HS-27A (cell line): ENCODE measurements around the gene THAP7.
"Not testable (repeated sequence)": the region's sequence is repeated elsewhere in the genome, so short reads cannot be mapped to it uniquely, and the experiment has no call there.

Experiments
- DNase-seq: peaks from one replicate; pipeline ENCODE4 v3.0.0-alpha.2; 2012; ENCODE audit warnings: low read depth, missing footprints

The THAP7 gene

DNA sequence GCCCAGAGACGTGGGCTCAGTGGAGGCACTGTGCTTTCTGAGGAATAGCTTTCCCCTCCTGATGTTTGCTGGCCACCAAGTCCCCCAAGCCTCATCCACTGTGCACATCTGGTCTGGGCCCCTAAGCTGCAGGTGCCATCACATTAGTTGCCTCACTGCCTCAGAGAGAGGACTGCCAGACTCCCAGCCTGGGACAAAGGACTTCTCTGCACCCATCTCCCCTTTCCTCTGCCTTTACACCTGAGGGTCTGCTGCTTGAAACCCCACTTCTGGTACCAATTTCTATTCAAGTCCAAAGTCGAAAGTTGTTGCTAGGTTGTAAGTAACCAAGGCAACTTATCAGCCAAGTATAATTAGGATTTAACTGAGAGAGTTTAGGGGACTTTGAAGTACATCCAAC is 23.5 kb downstream of the THAP7 start:
- DNase-seq: no peak

DNA sequence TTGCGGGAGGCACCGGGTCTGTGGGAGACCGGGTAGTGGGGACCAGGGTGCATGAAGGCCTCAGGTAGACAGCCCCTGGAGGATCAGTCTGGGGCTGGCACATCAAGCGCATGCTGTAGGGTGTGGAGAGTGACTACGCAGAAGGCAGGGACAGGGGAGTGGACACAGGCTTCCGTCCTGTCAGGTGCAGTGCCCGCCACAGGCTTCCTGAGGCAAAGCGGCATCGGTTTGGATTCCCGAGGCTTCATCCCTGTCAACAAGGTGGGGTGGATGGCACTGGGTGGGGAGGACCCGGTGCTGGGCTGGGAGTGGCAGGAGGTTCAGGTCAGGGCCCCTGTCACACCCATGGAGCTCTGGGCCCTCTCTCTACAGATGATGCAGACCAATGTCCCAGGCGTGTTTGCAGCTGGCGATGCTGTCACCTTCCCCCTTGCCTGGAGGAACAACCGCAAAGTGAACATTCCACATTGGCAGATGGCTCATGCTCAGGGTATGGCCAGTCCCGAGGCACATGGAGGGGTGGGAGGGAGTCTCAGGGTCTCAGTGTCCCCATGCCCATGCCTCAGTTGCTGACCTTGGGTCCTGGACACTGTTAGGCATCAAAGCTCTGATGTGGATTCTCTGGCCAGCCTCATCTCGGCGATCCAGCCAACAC is 24.3 kb downstream of the THAP7 start:
- DNase-seq: no peak

DNA sequence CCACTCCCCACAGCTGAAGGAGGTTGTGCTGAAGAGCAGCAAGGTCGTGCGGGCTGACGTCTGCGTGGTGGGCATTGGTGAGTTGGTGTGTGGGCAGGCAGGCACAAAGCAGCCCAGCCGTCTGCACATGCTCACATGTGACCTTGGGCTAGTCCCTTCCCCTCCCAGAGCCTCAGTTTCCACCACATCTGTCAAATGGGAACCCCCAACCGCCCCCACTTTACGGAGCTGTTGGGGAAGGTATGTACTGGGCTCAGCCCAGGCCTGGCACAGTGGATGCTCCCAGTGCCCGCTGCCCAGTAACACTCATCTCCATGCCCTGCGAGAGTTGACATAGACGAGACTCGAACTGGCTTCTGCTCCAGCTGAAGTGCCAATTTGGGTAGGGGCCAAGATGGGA is 24.9 kb downstream of the THAP7 start:
- DNase-seq: no peak

DNA sequence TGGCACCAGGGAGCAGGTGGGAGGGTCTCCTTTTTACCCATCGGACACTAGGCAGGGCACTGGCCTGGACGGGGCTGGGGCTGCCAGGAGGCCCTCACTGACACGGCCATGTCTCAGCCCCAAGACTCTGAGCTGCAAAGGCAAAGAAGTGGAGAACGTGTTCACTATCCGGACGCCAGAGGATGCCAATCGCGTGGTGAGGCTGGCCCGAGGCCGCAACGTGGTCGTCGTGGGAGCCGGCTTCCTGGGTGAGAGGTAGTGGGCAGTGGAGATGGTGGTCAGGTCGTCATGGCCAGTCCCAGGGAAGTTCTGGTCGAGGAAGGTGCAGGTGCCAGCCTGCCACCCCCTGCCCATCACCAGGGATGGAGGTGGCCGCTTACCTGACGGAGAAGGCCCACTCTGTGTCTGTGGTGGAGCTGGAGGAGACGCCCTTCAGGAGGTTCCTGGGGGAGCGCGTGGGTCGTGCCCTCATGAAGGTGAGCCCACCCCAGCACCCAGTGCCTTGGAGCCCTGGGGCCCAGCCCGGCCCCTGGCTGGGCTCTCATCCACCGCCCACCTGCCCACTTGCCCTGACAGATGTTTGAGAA is 25.5 kb downstream of the THAP7 start:
- no peak for DNase-seq

DNA sequence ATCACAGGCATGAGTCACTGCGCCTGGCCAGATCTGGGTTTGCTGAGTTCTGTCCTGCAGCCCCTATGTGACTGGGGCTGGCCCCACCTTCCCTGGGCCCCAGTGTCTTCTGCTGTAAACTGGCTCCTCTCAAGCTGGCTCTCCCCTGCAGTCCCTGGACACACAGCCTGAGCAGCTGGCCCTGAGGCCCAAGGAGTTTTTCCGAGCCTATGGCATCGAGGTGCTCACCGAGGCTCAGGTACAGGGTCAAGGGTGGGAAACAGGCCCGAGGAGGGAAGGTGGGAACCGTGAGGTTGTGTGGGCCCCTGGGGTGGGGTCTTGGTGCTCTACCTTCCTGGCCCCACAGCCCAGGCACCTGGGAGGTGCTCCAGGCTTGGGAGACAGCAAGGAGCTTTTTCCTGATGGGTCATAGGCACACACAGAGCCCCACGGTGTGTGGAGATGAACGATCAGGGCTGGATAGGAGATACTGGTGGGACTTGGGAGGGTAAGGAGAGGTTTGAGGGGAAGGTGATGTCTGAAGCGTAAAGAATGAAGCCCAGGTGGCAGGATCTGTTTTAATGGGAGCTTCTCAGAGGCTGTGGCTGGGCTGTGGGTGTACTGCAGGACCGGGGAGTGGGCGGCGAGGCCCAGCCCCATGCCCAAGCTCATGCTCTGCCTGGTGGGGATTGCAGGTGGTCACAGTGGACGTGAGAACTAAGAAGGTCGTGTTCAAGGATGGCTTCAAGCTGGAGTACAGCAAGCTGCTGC is 26.2 kb downstream of the THAP7 start:
- DNase-seq: no peak

DNA sequence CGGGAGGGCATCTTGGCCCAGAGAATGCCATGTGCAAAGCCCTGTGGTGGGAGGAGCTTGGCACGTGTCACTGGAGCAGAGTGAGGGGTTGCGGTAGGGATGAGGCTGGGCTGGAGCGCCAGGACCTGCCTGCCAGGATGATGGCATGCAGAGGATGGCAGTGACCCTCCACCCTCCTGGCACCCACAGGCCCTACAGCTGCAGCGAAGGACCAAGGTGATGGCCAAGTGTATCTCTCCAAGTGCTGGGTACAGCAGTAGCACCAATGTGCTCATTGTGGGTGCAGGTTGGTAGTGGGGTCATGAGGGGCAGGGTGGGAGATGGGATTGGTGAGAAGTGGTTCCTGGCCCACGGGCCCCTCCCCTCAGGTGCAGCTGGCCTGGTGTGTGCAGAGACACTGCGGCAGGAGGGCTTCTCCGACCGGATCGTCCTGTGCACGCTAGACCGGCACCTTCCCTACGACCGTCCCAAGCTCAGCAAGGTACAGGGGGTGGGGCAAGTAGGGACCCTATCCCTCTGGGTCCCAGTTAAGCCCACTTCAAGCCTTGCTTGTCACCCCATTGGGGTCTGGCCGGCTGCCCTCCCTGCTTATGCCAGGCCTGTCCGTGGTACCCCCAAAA is 27.5 kb downstream of the THAP7 start:
- no peak for DNase-seq

DNA sequence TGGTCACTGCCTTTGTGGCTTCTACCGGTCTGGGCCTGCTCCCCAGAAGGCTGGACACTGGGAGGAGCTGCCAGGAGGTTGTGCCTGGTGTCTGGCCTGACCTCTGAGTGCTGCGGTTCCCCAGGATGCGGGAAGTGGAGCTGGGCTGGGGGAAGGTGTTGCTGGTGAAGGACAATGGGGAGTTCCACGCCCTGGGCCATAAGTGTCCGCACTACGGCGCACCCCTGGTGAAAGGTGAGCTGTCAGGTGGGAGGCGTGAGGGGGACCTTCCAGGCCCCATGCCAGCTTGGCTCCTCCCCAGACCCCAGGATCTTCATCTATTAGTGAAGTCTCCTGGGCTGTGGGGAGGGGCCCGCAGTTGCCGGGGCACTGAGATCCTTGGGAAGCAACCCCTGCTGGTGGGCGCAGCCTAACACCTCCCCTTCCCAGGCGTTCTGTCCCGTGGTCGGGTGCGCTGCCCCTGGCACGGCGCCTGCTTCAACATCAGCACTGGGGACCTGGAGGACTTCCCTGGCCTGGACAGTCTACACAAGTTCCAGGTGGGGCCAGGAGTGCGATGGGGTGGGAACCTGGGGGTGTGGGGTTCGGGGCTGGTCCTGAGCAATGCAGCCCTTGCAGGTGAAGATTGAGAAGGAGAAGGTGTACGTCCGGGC is 28.2 kb downstream of the THAP7 start:
- DNase-seq: no peak

DNA sequence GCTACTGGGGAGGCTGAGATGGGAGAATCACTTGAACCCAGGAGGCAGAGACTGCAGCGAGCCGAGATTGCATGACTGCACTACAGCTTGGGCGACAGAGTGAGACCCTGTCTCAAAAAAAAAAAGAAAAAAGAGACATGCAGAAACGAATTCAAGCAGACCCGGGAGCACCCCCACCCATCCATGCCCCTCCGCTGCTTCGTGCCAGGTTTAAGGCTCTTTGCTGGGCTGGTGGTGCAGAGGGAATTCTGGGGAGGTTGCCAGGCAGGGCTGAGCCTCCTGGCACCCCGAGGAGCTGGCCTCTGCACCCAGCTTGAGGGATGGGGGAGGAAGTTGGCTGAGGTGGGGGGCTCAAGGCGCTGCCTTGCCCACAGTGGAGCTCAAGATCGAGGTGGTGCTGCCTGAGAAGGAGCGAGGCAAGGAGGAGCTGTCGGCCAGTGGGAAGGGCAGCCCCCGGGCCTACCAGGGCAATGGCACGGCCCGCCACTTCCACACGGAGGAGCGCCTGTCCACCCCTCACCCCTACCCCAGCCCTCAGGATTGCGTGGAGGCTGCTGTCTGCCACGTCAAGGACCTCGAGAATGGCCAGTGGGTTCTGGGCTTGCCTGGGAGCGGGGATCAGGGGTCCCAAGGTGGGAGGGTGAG is 28.9 kb downstream of the THAP7 start:
- DNase-seq: no peak

DNA sequence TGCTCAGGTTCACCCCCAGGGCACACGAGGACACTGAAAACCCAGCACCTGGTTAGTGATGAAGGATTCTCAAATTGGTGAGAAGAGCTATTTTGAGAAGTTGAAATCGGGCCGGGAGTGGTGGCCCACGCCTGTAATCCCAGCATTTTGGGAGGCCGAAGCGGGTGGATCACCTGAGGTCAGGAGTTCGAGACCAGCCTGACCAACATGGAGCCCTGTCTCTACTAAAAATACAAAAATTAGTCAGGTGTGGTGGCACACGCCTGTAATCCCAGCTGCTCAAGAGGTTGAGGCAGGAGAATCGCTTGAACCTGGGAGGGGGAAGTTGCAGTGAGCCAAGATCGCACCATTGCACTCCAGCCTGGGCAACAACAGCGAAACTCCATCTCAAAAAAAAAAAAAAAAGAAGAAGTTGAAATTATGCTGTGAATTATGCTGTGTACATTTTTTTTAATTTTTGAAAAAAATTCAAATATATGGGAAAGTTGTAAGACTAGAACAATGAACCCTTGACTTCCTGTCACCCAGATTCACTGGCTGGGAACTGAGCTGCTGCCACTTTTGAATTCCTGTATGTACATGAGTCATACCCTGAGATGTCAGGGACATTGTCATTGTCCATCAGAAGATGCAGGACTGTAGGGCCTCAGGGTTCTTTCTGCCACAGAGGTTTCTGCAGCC is 29.8 kb downstream of the THAP7 start:
- not testable (repeated sequence) for DNase-seq

DNA sequence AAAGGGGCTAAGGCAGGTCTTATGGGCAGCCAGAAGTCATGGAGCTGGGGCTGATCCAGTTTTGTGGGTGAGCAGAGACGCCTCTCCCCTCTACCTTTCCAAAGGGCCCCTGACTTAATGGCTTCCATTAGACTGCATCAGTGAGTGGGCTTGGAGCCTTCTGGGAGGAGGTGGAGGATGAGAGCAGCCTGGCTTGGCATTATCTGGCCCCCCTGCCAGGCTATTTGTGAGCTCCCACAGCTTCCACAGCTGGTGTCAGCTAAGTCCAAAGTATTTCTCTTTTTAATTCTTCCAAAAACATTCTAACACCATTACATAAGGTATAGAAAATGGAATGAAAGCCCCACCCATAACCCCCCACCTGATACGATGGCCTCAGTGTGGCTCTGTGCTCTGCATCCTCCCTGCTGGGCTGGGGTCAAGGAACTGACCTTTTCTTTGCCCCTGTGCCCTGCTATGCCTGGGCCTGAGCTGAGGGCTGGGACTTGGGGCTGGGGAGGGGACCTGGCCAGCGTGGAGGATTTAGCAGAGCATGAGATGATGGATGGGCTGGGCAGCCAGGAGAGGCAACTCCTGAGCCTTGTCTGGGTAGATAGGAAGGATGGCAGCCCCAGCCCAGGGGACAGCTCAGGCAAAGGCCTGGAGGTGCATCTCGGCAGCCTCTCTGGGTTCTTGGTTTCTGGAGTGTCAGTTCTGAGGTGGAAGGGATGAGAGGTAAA is 30.8 kb downstream of the THAP7 start:
- no peak for DNase-seq

DNA sequence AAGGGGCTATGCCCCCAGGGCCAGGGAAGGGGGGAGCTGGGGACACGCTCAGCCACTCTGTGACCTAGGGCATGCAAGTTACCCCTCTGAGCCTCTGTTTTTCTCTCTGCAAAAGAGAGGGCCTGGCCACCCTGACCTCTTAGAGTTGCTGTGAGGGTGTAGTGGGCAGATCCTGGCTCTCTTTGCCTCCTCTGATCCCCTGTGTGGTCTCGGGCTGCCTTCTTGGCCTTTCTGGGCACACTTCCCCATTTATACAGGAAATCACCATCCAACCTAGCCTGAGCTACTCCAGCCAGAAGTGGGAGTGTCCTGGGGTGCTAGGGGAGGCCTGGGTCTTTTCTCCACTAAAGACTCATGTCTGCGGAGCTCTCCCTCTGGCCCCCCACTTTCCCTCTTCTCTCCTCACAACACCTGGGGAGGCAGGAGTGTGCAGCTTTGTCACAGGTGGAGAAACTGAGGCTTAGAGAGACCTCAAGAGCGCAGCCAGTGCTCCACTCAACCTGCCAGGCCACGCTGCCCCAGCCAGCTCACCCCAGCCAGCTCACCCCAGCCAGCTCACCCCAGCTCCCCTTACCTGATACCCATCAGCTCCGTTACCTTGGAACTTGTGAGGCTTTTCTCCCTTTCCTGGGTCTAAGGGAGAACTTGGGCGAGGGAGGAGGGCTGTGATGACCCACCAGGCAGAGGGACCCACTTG is 33.5 kb downstream of the THAP7 start:
- DNase-seq: no peak

DNA sequence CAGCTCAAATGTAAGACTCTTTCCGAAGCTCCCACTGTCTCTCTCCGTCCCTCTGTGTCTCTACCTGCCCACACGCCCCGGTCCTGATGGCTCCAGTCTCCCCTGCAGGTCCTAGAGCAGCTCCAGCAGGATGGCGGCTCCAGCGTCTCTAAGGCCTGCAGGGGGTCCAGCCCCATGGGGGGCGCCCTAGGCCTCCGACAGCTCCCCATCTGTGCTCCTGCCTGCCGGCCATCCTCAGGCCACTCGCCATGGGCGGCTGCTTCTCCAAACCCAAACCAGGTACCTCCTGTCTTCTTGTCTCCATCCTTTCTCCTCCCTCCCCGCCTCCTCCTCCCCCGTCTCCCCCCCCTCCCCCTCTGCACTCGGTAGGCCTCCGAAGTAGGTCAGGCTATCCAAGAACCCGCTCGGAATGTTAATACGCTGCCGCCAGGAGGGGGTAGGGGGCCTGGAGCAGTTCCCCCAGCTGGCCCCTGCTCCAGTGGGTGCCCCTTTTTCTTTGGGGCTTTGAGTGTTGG is 34.2 kb downstream of the THAP7 start:
- DNase-seq: no peak

DNA sequence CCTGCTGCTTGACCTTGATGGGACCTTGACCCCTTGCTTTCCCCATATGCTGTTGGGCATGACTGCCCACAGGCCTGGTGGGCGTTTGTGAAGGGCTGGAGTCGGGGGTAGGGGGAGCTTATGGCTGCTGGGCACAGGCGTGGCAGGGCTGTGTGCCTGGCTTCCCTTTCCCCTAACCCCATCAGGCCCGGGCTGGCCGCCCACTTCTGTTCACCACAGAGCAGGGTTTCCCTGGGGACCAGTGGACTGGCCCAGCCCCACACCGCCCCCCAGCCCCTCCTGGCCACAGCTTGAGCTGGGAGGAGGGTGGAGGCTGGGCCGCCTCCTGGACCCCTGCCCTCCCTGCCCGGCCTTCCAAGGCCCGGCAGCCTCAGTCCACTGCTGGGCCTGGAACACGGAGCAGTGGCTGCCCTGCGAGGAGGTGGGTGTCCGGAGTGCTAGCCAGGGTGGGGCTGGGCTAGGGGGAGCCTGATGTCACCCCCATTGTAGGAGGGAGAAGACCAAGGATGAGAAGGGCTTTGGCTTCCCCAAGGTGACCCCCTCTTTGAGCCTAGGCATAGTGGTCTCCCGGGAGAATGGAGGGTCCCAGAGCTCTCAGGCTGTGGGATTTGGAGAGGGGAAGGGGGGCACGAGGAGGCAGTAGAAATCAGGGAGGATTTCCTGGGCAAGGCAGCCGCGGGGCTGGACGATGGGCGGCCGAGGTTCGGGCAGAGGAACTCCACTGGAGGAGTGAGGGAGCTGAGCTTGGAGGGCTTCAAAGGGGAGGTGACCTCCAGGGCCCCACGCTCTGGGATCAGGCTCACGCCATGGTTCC is 34.8 kb downstream of the THAP7 start, which contains the start of gene AIFM3:
AIFM3 (plus strand) TSS at position 373 of the 814 bp plus-strand sequence. CDS start 690 bp downstream, outside the sequence.
- DNase-seq: no peak

DNA sequence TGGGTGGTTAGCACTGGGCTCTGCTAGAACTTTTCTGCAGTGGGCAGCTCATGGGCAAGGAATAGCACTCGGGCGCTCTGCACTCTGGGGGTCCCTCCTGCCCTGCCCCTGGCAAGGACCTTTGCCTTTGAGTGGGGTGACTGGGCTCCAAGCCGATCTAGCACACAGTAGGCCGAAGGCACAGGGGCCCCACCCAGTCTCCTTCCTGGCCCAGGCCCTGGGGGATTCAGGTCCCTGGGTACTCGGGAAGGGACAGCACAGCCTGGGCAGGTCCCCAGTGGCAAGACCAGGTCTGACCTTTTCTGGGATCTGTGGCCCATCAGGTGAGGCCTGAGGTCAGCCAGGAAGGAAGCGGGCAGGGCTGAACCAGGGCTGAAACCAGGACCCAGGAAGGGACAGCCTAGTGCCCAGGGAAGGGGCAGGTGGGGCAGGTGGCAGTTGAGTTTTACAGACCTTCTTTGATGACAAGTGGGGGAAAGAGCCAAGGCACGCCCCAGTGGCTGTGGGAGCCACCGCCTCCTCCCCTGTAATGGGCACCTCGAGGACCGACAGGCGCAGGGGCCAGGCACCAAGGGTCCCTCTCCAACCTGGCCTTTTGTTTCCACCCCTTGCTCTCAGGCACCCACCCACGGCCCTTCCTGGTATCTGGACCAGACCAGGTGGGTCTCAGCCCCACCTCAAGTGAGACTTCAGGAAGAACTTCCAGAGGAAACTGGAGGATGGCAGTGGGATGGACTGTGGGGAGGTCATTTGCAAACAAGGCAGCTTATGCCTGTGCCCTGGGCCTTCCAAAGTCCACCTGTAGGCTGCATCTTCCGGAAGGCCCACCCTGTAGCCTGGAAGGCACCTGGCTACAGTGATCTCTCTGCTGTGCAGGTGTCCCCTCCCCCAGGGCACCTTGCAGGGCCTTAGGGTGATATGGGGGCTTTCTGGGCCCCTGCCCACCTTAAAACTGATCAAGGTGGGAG is 35.7 kb downstream of the THAP7 start:
- DNase-seq: no peak

DNA sequence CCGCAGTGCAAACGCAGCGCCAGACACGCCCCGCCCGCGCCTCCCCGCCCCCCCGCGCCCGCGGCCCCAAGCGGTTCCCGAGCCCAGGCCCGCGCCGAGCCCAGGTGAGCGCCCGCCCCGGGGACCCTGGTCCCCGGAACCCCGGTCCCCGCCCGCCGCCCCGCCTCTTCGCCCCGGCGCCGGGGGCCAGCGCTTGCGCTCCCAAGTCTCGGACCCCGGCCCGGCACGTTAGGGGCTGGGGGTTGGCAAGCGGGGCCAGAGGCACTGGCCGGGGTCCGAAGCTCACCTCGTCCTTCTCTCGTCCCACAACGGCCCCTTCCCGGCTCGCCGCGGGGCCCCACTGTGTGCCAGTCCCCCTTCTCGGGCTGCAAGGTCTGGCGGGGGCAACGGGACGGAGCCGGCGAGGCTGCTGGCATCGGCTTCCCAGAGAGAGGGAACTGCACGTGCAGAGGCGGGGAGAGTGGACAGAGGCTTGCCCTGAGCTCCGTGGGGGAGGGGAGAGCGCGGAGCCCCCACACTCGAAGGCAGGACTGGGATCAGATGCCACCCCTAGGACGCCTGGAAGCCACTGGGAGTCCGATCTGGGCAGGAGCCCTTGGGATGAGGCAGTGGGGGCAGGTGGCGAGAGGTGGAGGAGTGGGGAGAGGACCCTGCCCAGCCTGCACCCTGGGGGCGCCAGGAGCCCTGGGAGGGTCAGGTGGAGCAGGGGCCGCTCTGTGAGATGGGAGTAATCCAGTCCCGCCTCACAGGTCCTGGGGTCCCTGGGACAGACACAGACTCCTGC is 36.6 kb downstream of the THAP7 start:
- no peak for DNase-seq

DNA sequence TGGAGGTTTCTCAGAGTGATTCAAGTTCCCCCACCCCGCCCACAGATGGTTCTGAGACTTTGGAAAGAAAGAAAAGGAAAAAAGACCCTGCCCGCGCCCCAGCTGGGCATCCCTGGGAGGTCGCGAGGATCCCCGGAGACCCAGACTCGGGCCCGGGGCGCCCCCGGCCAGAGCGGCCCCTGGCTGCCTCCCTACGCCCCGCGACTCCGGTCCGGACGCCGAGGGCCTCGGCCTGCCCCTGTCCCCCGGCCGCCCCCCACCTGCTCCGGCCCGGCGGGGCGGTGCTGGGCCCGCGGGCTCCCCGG is 37.2 kb downstream of the THAP7 start:
- DNase-seq: no peak
